Amniotic epithelial cell (primary cell): ENCODE results near the gene KIAA1549.
"Not testable (repeated sequence)": the region's sequence is repeated elsewhere in the genome, so short reads cannot be mapped to it uniquely, and the experiment has no call there.

ENCODE experiments used
- DNase-seq: peaks from one replicate; pipeline ENCODE4 v3.0.0-alpha.2; 2010; ENCODE audit warnings: low read depth

Gene KIAA1549

DNA sequence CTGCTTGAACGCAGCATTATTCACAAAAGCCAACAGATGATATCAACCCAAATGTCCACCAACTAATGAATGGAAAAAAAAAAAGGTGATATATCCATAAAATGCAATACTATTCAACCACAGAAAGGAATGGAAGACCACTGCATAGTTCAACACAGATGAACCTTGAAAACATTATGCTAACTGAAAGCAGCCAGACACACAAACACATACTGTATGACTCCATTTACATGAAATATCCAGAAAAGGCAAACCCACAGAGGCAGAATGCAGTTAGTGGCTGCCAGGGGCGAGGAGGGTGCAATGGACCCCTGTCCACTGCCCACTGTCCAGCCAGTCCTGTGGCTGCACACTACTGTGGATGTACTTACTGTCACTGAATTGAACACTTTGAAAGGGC, 36.6 kb downstream of the KIAA1549 start:
- no peak for DNase-seq

- DNase-seq: no peak
Measured at GRCh38 chr7:138943061-138943460, 38.1 kb downstream of the KIAA1549 start.

DNA sequence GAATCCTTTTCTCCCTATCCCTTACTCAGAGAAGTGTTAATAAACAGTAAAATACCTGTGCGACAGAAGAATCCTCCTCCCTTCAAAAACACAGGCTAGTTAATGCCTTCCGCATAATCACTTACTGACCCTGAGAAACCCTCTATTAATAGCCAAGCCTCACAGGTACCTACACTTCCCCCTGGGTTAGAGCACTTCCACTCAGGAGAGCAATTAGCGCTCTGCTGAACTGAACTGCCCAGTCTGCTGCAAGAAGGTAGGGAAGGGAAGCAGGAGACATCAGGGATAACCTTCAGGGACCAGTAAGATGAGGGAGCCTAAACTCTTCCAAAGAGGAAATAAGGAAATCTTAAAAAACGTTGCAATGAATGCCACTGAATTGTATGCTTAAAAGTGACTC, 39.6 kb downstream of the KIAA1549 start:
- no peak for DNase-seq

DNA sequence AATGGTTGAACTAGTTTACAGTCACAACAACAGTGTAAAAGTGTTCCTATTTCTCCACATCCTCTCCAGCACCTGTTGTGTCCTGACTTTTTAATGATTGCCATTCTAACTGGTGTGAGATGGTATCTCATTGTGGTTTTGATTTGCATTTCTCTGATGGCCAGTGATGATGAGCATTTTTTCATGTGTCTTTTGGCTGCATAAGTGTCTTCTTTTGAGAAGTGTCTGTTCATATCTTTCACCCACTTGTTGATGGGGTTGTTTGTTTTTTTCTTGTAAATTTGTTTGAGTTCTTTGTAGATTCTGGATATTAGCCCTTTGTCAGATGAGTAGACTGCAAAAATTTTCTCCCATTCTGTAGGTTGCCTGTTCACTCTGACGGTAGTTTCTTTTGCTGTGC, 40.6 kb downstream of the KIAA1549 start:
- not testable (repeated sequence) for DNase-seq

DNA sequence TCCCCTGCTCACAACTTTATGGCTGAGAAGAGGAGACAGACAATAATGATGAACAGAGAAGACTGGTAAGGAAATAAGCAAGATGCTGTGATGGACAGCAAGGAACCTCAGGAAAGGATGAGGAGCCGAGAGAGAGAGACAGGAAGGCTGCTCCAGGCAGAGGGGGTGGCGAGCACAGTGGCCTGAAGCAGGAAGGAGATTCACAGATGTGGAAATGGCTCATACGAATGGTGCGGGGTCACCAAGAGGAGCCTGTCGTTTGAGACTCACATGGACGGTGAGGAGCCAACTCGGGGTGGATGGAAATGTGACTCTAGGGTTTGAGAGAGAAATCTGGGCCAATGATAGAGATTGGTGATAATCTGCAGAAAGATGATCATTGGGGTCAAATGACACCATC, 43.7 kb downstream of the KIAA1549 start:
- no peak for DNase-seq

DNA sequence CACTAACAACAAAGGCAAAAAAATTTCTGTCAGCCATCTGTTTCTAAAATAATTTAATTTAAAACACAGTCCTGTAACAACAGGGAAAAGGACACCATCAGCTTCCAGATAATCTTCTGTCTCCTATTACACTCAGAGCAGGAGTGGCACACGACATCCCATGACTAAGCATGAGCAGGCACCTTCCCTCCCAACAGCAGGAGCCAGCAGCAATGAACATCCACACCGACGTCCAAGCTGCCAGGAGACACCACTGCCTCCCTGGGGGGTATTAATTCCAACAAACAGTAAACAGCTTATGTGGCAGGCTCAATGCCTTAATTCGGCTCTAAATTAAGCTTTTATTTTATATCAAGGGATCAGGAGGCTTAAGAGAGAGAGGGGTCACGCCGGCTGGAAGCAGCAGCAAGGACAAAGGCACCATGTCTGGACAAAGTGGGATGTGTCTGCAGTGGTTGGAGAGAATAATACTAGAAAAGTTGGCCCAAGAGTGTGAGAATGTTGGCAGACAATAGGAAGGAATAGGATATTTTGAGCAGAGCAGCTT, 45.7 kb downstream of the KIAA1549 start:
- DNase-seq: peak; percentile 83

DNA sequence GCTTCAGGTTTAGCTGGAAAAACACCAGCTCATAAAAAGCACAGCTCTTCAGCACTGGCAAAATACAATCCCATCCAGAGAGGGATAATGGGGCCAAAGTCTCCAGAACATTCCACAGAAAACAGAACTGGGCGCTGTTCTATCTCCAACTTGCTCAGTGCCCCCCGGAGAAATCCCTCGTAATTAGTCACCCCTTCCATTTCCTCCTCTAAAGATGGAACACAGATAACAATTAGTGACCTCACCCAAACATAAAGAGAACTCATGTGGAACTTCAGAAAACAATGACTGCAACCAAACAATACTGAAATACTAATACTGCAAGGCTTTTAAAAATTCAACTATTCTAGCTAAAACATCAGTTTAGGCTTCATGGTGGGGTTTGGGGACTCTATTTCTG, 46.3 kb downstream of the KIAA1549 start:
- DNase-seq: peak; percentile 89

GRCh38 chr7:138934367-138934766, 46.8 kb downstream of the KIAA1549 start:
- DNase-seq: no peak

DNA sequence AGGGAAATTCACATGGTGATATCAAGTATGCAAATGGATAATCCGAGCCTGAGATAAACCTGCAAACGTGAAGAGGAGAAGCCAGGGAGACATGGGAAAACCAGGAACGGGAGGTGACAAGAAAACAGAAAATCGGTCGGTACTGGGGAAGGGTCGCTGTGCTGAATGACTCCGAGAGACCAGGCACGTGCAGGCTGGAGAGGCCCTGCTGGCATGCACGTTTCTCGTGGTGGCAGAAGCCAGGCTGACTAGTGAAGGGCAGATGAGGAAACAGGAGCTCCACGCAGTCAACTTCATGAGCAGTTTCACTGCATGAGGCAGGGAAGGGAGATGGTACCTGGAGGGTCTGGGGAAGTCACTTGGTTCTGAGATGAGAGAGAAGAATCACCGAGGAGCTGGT, 48.3 kb downstream of the KIAA1549 start:
- no peak for DNase-seq

- DNase-seq: no peak
Measured at GRCh38 chr7:138932427-138932826, 48.8 kb downstream of the KIAA1549 start.

- no peak for DNase-seq
Measured at GRCh38 chr7:138929969-138930368, 51.2 kb downstream of the KIAA1549 start.

DNA sequence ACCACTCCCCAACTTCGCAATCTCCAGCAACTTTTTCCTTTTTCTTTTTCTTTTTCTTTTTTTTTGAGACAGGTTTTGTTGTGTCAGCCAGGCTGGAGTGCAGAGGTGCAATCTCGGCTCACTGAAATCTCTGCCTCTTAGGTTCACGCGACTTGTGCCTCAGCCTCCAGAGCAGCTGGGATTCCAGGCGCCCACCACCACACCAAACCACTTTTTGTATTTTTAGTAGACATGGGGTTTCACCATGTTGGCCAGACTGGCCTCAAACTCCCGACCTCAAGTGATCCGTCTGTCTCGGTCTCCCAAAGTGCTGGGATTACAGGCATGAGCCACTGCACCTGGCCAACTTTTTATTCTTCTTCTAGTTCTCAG, 55.0 kb downstream of the KIAA1549 start:
- DNase-seq: no peak

GRCh38 chr7:138924501-138925225, 56.5 kb downstream of the KIAA1549 start:
- DNase-seq: no peak

- no peak for DNase-seq
Measured at GRCh38 chr7:138921277-138921676, 59.9 kb downstream of the KIAA1549 start.

DNA sequence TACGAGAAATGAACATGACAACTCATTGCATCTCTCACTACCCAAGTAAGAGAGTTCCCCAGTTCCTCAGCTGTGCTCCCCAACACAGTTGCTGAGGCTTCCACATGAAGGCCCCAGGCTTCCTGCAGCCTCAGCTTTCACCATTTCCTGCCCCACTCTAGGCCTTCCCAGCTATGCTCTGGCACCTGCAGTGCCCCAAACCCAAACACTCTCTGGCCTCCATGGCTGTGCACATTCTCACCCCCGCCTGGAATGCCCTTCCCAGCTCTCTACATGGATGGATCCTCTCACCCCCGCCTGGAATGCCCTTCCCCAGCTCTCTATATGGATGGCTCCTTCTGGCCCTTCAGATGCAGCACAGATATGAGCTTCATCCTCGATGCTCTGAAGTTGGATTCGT, 61.3 kb downstream of the KIAA1549 start:
- no peak for DNase-seq

GRCh38 chr7:138919216-138919615, 62.0 kb downstream of the KIAA1549 start:
- no peak for DNase-seq

GRCh38 chr7:138918756-138919155, 62.4 kb downstream of the KIAA1549 start:
- no peak for DNase-seq

GRCh38 chr7:138918176-138918575, 63.0 kb downstream of the KIAA1549 start:
- no peak for DNase-seq

- no peak for DNase-seq
Measured at GRCh38 chr7:138917771-138918170, 63.4 kb downstream of the KIAA1549 start.

- DNase-seq: no peak
Measured at GRCh38 chr7:138916731-138917130, 64.5 kb downstream of the KIAA1549 start.

DNA sequence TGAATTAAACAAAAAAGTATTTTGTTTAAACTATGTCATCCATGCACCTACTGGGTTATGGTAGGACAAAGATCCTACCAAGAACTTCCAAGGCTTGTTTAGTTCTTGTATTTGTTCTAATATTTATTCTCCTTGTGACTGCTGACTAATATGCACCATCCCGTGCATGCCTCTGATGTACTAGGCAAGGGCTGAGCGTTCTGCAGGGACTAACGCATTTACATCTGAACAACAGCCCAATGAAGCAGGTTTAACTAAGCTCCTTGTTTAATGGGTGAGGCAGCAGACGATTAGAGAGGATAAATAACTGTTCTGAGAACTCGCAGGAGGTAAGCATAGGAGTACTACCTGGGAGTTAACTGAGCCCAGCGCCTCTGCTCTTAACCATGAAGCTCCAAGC, 64.9 kb downstream of the KIAA1549 start:
- no peak for DNase-seq

DNA sequence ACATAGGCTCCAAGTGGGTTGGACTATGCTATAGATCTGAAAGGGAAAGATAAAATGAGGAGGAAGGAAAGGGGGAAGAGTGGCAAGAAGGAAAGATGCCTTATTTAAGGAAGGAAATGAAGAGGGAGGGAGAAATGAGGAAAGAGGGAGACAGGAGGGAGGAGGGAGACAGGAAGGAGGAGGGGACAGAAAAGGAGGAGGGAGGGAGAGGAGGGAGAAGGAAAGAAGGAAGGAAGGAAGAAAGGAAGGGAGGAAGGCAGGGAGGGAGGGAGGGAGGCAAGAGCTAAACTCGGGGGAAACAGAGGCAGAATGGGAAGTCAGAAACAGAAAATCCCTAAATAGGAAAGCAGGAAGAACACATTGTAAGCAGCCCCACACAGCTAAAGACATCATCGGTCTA, 67.4 kb downstream of the KIAA1549 start:
- DNase-seq: no peak

DNA sequence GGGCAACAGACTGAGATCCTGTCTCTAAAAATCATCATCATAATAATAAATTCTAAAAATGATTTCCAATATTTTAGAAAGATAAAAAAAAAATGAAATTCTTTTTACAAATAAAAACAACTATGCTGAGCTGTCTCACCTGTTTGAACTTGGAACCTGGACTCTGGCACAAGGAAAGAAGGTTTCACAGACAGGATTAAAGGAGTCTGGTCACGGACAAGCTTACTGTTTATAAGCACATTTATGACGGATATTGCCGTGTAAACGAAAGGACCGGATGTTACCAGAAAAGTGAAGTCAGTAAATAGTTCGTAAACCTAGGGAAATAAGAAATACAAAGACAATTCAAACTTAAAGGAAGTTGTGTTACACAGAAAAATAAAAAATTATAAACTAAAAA, 70.2 kb downstream of the KIAA1549 start:
- no peak for DNase-seq

GRCh38 chr7:138907850-138908249, 73.3 kb downstream of the KIAA1549 start:
- DNase-seq: peak; percentile 13
